ENCODE measurements around the gene BORA. TPM values are rescaled to one million over a fixed set of nuclear protein-coding genes. Genes with fewer than 3 reads are reported as not detected.
A peak's percentile ranks its signal among the peaks of the same experiment; 100 is the strongest.
"Not testable (repeated sequence)": the region's sequence is repeated elsewhere in the genome, so short reads cannot be mapped to it uniquely, and the experiment has no call there.

Gene BORA
- total RNA-seq, 1 experiment from 2014 or later: 35.4 TPM

DNA sequence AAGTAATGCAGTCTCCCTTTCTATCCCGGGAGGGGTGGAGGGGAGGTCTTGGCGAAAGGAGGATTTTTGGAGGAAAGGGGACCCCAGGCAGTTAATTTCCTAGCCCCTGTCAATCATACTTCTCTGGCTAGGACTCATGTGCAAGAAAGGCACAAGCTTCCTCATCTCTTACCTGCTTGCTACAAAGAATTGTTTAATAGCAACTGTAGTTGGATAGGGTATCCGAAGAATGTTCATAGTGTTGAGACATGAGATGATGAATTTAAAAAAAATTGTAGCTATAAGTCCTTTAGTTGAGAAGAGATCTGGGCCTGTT is 525 bp downstream of the BORA start:
- peak overlapping the region; percentile 75 for H3K27ac ChIP-seq
- no peak for DNase-seq
- H3K9me3 ChIP-seq (replicated peaks): no peaks in the 10 kb centered on the region
- no peaks in the 10 kb centered on the region for H3K4me1 ChIP-seq
- no peaks in the 10 kb centered on the region for H3K27me3 ChIP-seq
- peak overlapping the region; percentile 83 for H3K4me3 ChIP-seq
- H3K36me3 ChIP-seq: peaks cover 40% of the 10 kb centered on the region

DNA sequence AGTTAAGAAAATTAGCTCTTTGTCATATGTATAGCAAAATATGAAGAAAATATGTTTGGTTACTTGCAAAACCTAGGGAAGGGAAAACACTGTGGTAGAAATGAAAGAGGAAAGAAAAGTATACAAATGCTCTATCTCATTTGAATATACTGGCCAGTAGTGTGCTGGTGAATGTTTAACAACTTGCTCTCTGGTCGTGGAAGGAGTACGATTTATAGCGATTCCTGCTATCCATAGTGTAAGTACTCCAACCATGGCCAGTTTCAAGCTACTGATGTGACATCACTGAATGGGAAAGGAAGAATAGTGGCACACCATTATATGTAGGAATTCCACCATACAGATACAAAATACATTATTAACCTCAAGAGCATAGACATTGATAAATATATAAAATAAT is 9.3 kb downstream of the BORA start:
- Histone ChIP-seq H3K27ac (no peak overlapping the region), H3K36me3 (peaks cover 60% of the 10 kb centered on the region), H3K27me3 (no peaks in the 10 kb centered on the region), H3K4me1 (no peaks in the 10 kb centered on the region), H3K4me3 (no peak overlapping the region), H3K9me3 (replicated peaks) (no peaks in the 10 kb centered on the region)
- DNase-seq: no peak

DNA sequence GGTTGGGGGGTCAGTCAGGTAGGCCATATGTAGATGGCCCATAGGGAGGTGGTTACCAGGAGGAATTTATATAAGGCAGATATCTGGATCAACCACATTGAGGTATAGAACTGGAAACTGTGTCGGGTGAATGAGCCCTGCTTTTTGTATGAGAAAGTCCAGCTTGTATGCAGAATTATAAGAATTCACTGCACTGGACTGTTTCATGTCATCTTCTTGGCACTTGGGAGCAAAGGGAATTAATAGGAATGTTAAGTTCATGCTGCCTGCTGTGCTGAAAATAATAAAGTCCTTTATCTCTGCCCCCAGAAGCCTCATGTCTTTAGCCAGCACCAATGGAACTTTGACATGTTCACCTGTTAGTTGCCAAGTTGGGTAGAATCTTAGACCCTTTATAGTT is 12.3 kb downstream of the BORA start:
- H3K4me3 ChIP-seq: no peak overlapping the region
- no peak for DNase-seq
- no peak overlapping the region for H3K27ac ChIP-seq
- peaks cover 60% of the 10 kb centered on the region for H3K36me3 ChIP-seq
- H3K9me3 ChIP-seq (replicated peaks): no peaks in the 10 kb centered on the region
- H3K4me1 ChIP-seq: no peaks in the 10 kb centered on the region
- no peaks in the 10 kb centered on the region for H3K27me3 ChIP-seq

DNA sequence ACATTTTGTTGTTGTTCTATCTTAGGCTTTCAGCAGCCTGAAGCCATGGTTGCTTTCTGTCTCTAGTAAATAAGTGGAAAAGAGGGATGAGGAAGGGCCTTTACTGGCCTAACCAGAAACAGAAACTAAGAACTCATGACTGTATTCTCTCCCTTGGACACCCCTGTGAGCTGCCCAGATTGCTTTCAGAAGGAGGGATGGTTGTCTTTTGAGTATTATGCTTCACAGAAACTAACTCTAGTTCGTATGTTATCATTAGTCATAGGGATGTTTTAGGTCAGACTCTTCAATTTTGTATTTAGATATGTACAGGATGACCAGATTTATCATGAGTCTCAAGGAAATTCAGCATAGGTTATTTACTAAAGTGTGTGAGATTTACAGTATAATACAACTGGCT is 17.5 kb downstream of the BORA start:
- DNase-seq: no peak
- Histone ChIP-seq H3K36me3 (peaks cover 69% of the 10 kb centered on the region), H3K27me3 (no peaks in the 10 kb centered on the region), H3K27ac (no peak overlapping the region), H3K4me1 (no peaks in the 10 kb centered on the region), H3K4me3 (no peak overlapping the region), H3K9me3 (replicated peaks) (no peaks in the 10 kb centered on the region)

DNA sequence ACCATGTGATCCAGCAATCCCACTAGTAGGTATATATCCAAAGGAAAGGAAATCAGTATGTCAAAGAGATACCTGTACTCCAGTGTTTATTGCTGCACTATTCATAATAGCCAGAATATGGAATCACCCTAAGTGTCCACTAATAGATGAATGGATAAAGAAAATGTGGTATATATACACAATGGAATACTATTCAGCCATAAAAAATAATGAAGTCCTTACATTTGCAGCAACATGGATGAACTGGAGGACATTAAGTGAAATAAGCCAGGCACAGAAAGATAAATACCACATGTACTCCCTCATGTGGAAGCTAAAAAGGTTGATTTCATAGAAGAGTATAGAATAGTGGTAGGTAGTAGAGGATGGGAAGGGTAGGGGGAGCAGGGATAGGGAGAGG is 23.5 kb downstream of the BORA start:
- Histone ChIP-seq H3K9me3 (replicated peaks) (no peaks in the 10 kb centered on the region), H3K4me3 (no peak overlapping the region), H3K36me3 (peaks cover 88% of the 10 kb centered on the region), H3K4me1 (no peaks in the 10 kb centered on the region), H3K27me3 (no peaks in the 10 kb centered on the region), H3K27ac (no peak overlapping the region)
- no peak for DNase-seq

DNA sequence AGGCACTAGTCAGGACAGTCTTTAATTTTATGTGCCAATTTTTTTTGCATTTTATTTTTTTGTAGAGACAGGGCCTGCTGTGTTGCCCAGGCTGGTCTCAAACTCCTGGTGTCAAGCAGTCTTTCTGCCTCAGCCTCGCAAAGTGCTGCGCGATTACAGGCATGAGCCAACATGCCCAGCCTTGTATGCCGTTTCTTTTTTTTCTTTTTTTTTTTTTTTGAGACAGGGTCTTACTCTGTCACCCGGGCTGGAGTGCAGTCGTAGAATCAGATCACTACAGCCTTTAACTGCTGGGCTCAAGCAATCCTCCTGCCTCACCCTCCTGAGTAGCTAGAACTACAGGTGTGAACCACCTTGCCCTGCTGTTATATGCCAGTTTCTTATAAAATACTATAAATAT is 26.4 kb downstream of the BORA start:
- Histone ChIP-seq H3K27me3 (no peaks in the 10 kb centered on the region), H3K36me3 (peaks cover 88% of the 10 kb centered on the region)

DNA sequence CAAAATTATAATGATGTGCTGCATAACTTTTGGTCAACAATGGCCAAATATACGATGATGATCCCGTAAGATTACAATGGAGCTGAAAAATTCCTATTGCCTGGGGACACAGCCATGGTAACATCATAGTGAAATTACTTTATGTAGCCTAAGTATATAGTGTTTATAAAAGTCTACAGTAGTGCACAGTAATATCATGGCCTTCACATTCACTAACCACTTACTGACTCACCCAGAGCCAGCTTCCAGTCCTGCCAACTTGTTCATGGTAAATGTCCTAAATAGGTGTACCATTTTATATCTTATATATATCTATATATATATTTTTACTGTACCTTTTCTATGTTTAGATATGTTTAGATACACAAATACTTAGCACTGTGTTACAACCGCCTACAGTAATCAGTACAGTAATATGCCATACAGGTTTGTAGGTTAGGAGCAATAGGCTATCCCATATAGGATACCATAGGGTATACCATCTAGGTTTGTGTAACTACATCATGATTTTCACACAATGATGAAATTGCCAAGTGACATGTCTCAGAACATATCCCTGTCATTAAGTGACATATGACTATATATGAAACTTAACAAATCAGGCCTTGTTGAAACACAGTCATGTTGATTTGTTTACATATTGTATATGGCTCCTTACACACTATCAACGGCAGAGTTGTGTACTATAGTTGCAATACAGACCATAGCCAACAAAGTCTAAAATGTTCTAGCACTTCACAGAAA is 30.2 kb downstream of the BORA start:
- DNase-seq: no peak
- Histone ChIP-seq H3K27me3 (no peaks in the 10 kb centered on the region), H3K4me1 (no peaks in the 10 kb centered on the region), H3K9me3 (replicated peaks) (no peaks in the 10 kb centered on the region), H3K27ac (no peak overlapping the region), H3K36me3 (peaks cover 87% of the 10 kb centered on the region), H3K4me3 (no peak overlapping the region)

More for the DNA sequence above, 26.4 kb downstream of the BORA start:
- no peak overlapping the region for H3K27ac ChIP-seq
- no peak for DNase-seq
- H3K4me3 ChIP-seq: no peak overlapping the region
- no peaks in the 10 kb centered on the region for H3K4me1 ChIP-seq
- no peaks in the 10 kb centered on the region for H3K9me3 ChIP-seq (replicated peaks)

DNA sequence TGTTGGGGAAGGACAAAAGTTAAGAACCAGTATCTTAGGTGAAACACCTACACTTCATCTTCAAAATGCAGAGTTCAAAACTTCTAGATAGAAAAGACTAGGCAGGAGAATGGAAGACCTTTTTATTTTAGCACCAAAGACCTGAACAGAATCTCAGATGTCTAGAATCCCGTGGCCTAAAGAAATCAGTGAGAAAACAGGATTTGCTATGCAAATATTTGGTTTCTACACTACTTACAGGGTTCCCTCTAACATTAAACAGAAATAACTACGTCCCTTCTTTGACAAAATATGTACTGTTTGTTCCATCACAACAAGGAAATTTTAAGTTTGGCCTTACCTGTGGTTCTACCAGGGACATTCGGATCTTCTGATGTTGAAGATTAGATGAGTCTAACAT is 32.5 kb downstream of the BORA start:
- Histone ChIP-seq H3K4me1 (no peaks in the 10 kb centered on the region), H3K4me3 (no peak overlapping the region), H3K27ac (no peak overlapping the region), H3K36me3 (peaks cover 88% of the 10 kb centered on the region), H3K27me3 (no peaks in the 10 kb centered on the region), H3K9me3 (replicated peaks) (no peaks in the 10 kb centered on the region)
- DNase-seq: no peak

DNA sequence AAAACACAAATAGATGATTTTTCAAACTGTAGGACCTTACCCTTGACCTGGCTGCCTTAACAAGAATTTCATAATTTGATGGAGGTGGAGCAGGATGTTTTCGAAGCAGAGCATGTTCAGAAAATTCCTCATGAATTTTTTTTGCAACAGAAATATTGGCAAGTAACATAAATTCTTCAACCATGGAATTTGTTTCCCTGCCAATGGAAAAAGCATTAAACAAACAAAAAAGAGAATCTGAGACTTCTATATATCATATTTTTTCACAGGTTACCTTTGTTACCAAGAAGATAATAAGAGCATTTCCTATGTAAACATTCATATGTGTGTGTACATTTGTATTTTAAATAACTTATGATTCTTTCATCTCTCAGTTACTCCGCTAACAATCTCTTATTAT is 35.7 kb downstream of the BORA start:
- Histone ChIP-seq H3K36me3 (peaks cover 98% of the 10 kb centered on the region), H3K9me3 (replicated peaks) (no peaks in the 10 kb centered on the region), H3K4me3 (no peak overlapping the region), H3K27ac (no peak overlapping the region), H3K27me3 (no peaks in the 10 kb centered on the region), H3K4me1 (no peaks in the 10 kb centered on the region)
- no peak for DNase-seq

DNA sequence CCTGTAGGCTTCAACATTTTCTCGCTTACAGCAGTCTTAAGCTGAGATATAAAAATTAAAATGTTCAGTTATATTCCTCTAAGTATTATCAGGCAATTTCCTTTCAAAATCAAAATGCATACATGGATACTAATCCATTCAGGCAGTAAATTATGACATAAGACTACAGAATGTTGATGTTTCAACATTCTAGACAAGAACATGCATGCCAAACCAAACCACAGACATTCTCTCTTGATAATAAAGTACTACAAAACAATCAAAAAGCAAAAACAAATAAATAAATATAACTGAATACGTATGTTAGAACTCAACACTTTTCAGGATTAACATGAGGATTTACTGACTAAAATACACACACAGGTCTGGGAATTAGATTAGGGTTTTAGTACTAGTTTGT is 46.3 kb downstream of the BORA start:
- H3K9me3 ChIP-seq (replicated peaks): no peaks in the 10 kb centered on the region
- peaks cover 89% of the 10 kb centered on the region for H3K36me3 ChIP-seq
- H3K27ac ChIP-seq: no peak overlapping the region
- no peak for DNase-seq
- H3K4me1 ChIP-seq: no peaks in the 10 kb centered on the region
- no peak overlapping the region for H3K4me3 ChIP-seq
- H3K27me3 ChIP-seq: no peaks in the 10 kb centered on the region

DNA sequence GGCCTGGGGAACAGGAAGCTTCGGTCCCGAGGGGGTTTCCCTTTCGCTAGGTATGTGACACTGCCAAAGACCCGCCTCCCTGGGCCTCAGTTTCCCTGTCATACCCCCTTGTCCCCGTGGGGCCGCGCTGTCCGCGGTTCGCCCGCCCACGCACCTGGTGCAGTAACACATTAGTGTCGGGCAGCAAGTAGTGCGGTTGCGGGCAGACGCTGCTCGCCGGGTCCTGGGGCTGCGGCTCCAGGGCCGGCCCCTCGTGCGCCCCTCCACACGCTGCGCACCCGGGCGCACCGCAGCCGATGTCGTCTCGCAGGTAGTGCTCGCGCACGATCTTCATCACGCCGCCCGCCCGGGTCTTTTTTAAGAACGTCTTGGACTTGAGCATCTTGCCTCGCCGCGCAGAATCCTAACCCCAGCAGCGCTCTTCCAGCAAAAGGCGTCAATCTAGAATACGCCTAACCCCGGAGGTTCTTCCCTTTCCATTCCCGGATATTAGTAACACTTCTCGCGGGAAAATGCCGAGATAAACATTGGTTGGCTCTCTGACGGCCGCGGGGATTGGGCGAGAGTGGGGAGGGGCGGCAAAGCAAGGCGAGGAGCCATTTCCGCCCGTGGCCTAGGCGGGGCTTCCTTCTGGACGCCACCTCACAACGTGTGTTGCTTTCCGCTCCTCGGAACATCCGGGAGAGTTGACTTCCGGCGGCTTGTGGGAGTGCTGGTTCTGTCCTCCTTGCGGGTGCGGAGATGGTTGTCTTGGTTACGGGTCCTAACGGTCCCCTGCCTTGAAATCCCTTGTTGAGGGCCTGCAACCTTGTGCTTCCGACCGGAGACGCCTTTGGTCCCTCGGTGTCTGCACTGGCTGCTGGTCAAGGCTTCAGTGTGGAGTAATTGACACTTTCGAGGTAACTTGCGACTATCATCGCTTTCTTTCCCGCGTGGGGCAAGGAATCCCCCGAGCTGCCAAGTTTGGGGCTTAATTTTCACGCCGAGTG is 54.0 kb downstream of the BORA start, which contains the start of the genes DIS3 and PIBF1:
Gene DIS3, minus strand, starts transcription at position 450 of the 989 bp plus-strand sequence. Its CDS starts 68 bp downstream, at position 382.
Gene PIBF1, plus strand, starts transcription at position 683 of the 989 bp plus-strand sequence. CDS start 1,337 bp downstream, outside the sequence.
- Histone ChIP-seq H3K27ac (peak within 1 kb of the TSS; percentile 79), H3K4me3 (peak within 1 kb of the TSS; percentile 86), H3K36me3 (peaks cover 28% of the 10 kb centered on the region)

DNA sequence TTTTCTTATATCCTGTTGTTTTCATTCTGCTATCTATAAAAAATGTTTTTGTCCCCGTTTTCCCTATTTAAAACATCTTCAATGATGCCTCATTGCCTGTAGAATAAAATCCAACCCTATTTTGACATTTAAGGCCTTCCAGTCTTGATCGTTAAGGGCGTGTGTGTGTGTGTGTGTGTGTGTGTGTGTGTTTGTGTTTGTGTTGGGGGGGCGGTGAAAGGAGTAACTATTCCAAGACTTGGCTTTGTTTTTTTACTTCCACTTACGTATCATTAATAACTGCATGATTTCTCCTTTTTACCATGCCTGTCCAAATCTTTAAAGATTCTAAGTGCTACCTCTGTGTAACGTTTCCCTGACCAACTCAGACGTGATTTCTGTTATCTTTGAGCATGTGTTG is 55.0 kb downstream of the BORA start:
- peak overlapping the region; percentile 86 for H3K4me3 ChIP-seq
- H3K9me3 ChIP-seq (replicated peaks): no peaks in the 10 kb centered on the region
- H3K27me3 ChIP-seq: no peaks in the 10 kb centered on the region
- H3K27ac ChIP-seq: peak overlapping the region; percentile 79; the same call in 1 of the 2 replicates
- peaks cover 30% of the 10 kb centered on the region for H3K36me3 ChIP-seq
- H3K4me1 ChIP-seq: peaks cover 7% of the 10 kb centered on the region
- peak; percentile 6 to 14 for DNase-seq

More for the DNA sequence above, 54.0 kb downstream of the BORA start, which contains the start of the genes DIS3 and PIBF1:
- no peaks in the 10 kb centered on the region for H3K27me3 ChIP-seq
- DNase-seq: peak; percentile 98
- no peaks in the 10 kb centered on the region for H3K9me3 ChIP-seq (replicated peaks)
- peaks cover 7% of the 10 kb centered on the region for H3K4me1 ChIP-seq

DNA sequence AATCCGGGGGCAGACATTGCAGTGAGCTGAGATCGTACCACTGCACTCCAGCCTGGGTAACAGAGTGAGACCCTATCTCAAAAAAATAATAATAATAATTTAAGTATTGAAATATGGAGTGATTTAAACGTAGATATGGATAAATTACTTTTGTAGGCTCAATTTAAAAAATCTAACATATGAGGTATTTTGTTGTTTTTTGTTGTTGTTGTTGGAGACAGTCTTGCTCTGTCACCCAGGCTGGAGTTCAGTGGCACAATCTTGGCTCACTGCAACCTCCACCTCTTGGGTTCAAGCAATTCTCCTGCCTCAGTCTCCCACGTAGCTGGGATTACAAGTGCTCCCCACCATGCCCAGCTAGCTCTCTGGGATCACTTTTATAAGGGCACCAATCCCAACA is 57.0 kb downstream of the BORA start:
- H3K27ac ChIP-seq; H3K4me3 ChIP-seq; DNase-seq; H3K9me3 ChIP-seq (replicated peaks); H3K4me1 ChIP-seq; H3K27me3 ChIP-seq: not testable (repeated sequence)
- peaks cover 25% of the 10 kb centered on the region for H3K36me3 ChIP-seq

DNA sequence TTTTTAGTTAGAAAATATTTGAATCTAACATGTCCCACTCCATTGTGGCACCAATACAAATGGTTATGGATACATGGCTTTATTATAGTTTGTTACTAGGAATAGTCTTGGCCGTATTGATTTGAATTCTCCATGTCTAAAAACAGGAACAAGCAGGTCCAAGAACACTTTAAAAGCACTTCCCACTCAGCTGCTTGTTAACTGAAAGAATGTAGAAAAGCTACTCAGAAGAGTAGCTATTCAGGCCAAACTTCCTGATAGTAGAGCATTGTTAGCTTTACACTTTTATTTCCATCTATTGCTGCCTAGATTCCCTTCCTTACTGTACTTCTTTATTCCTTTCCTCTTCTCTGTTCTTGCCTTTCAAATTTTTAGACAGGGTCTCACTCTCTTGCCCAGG is 61.1 kb downstream of the BORA start:
- DNase-seq: no peak
- Histone ChIP-seq H3K36me3 (peaks cover 41% of the 10 kb centered on the region), H3K4me3 (no peak overlapping the region), H3K9me3 (replicated peaks) (no peaks in the 10 kb centered on the region), H3K27ac (no peak overlapping the region), H3K27me3 (no peaks in the 10 kb centered on the region), H3K4me1 (no peaks in the 10 kb centered on the region)

DNA sequence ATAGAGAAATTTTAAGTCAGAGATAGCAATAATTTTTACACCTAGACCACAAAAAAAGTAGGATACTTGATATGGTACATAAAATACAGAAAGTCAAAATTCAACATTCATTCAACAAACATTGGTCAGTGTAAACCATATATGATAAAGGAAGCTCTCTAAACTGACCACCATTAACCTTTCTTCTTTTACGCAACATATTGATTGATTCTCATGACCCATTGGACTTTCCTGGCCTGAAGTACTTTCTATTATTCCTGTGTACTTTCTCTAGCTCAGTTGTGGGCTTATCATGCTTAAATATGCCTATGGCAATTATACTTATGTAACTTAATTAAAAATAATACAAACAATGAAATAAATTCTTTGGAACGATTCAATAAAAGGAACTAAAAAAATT is 64.9 kb downstream of the BORA start:
- H3K36me3 ChIP-seq: peaks cover 42% of the 10 kb centered on the region

More for the DNA sequence above, 64.9 kb downstream of the BORA start:
- H3K27me3 ChIP-seq: no peaks in the 10 kb centered on the region
- no peak for DNase-seq
- H3K27ac ChIP-seq: no peak overlapping the region
- H3K4me1 ChIP-seq: no peaks in the 10 kb centered on the region
- H3K9me3 ChIP-seq (replicated peaks): no peaks in the 10 kb centered on the region
- H3K4me3 ChIP-seq: no peak overlapping the region
